HG03060 (cell line): ENCODE measurements around the gene KRTAP4-9.
"Not testable (repeated sequence)": the region's sequence is repeated elsewhere in the genome, so short reads cannot be mapped to it uniquely, and the experiment has no call there.

ENCODE experiments used
- ATAC-seq: cut with Tn5 transposase; IDR thresholded peaks from one replicate; pipeline ENCODE4 v1.9.1; 2021; ENCODE audit warnings: low read depth, moderate number of reproducible peaks; ENCODE audit not compliant: unreplicated experiment

The KRTAP4-9 gene

DNA sequence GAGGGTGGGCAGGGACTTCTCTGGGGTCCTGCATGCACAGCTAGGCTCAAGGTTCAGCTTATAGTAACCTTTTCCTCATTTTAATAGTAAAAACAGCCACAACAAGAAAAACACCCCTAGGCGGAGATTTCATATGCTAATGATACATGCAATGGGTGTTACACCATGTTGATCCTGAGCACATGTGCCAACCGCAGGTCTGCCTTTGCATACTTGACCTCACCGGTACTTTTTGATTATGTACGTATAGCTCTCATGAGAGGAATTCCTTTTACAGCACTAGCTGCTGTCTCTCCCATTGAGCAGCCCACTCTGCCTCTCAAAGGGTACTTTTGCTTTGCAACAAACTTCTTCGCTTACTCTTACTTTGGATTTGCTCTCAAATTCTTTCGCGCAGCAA, 9.1 kb upstream of the KRTAP4-9 start:
- no peak for ATAC-seq

DNA sequence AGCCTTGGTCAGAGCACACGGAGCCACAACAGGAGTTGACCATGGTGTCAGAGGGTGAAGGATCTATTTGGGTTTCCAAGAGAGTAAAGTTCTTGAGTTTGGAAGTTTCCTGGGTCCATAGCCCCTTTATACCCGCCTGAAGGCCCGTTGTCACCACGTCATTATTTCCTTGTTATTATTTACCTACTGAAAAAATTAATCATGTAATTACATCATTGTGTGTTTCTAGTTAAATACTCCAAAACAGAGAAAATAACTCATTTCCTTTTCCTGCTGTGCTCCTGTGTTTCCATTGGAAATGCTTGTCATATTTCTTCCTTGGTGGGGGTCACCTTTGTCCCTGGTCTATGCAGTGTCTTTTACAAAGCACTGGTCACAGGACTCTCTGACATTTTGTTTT, 7.1 kb upstream of the KRTAP4-9 start, which contains the start of gene KRTAP4-8:
TSS of gene KRTAP4-8 (minus strand) at position 101 of the 400 bp plus-strand sequence. CDS start at position 43, 58 bp downstream.
- ATAC-seq, result no peak

DNA sequence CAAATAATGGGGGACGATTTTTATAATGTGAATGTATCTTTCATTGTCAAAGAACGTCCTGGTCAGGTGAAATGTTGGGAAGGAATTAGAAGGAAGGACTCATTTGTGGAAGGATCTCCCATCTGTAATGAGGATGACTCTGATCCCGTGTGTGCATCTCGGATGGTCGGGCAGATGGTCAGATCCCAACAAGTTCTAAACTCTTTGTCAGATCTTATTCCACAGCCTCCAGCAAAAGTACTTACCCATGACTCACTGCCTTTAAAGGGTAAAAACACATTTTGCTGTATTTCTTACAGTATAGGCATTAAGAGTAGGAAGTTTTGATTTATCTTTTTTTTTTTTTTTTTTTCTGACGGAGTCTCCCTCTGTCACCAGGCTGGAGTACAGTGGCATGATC, 6.7 kb upstream of the KRTAP4-9 start:
- ATAC-seq, result no peak

DNA sequence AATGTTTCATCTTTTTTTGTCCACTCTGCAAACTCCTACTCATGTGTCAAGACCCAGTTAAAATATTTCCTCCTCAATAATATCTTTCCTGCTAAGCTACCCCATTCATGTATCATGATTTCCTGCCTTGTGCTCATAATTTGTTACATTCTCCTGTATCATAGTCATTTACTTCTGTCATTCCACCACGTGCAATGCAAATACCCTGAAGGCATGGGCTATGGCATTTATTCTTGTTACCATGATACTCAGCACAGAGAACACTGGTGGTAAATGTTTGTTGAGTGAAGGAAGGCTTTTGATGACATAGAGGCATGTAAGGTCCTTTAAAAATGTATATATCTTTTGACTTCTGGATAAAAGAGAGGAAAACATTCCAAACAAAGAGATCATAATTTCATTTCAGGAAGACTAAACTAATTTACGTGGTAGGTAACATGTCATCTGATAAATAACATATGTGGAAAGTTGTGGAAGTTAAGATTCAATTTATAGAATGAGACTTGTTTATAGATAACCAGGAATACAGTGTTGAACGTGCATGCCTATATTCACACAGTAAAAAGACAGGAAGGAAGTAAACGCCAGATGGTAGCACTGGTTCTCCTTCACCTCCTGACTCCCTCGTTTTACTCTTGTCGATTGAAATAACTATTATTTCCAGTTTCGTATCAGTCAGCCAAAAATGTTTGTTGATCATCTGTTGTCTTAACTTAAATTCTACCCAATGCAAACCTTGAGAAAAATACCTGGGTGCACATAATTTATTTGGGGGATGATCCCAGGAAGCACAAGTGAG, 5.3 kb upstream of the KRTAP4-9 start:
- ATAC-seq, result not testable (repeated sequence)

DNA sequence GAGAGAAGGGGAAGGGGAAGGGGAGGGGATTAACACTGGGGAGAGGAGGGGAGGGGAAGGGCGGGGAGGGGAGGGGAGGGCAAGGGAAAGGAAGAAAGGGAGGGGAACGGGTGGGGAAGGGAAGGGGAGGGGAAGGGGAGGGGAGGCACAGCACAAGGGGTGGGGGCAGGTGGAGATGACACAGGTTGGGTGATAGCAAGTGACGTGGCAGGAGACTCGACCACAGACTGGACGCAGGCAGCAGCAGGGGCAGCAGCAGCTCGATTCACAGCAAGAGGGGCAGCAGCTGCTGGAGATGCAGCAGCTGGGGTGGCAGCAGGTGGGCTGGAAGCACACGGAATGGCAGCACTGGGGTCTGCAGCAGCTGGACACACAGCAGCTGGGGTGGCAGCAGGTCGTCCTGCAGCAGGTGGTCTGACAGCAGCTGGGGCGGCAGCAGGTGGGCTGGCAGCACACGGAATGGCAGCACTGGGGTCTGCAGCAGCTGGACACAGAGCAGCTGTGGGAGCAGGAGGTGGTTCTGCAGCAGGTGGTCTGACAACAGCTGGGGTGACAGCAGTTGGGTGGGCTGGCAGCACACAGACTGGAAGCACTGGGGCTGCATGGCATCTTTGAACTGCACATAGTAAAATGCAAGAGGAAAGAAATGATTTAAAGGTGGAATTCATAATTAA, 3.5 kb upstream of the KRTAP4-9 start, which contains the start of gene KRTAP4-16:
TSS of gene KRTAP4-16 (minus strand) at position 624 of the 674 bp plus-strand sequence. CDS start at position 624, 0 bp downstream.
- ATAC-seq, result no peak

DNA sequence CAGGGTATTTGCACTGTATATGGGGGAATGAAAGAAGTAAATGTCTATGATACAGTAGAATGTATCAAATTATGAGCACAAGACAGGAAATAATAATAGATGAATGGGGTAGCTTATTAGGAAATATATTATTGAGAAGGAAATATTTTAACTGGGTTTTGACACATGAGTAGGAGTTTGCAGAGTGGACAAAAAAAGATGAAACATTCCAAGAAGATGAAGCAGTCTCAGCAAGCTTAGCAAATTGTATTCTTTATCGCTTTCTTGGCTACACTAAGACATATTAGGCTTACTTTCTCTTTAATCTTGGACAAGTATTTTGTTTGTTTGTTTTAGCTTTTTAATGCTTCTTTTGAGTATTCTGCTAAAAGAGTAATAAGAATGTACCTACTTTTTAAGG, 1.3 kb upstream of the KRTAP4-9 start:
- ATAC-seq, result no peak

DNA sequence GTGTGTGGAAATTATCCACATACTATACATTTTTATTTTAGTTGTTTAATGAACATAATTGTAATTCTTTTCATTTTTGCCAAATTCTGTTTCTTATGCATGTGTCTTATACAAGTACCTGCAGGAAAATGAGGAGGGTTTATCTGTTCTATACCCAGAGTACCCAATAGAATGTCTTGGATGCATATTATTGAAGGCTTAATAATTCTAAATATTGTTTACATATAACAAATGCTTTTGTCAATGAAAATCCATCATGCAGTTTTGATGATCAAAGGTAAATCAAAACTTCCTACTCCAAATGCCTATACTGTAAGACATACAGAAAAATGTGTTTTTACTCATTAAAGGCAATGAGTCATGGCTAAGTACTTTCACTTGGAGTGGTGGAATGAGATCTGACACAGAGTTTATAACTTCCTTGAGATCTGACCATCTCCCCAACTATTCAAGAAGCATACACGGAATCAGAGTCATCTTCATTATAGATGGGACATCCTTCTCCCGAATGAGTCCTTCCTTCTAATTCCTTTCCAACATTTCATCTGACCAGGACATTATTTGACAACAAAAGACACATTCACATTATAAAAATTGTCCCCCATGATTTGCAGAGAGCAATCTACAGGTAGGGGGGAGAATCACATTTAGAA, 677 bp upstream of the KRTAP4-9 start:
- not testable (repeated sequence) for ATAC-seq

DNA sequence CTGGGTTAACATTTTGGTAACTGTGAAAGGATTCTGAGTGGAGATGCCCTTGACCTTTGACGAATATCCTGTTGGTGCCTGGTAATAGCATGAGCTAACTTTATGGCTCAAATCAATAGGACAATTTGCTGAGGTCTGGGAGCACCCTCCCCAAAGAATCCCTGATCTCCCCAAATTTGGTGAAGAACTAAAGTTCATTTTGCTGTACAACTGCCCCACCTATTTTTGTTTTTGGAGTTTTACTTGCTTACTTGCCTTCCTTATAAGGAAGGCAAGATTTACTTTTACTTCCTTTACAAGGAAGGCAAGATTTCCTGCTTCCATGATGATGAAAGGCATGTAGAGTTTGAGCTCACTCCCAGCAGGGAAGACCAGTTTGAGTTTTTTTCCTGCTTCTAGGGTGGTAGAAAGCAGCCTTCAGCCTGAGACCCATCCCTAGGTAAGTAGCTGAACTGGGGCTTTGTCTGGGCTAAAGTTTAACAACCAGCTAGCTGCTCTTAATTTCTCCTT, 2.8 kb downstream of the KRTAP4-9 start:
- ATAC-seq, result no peak

DNA sequence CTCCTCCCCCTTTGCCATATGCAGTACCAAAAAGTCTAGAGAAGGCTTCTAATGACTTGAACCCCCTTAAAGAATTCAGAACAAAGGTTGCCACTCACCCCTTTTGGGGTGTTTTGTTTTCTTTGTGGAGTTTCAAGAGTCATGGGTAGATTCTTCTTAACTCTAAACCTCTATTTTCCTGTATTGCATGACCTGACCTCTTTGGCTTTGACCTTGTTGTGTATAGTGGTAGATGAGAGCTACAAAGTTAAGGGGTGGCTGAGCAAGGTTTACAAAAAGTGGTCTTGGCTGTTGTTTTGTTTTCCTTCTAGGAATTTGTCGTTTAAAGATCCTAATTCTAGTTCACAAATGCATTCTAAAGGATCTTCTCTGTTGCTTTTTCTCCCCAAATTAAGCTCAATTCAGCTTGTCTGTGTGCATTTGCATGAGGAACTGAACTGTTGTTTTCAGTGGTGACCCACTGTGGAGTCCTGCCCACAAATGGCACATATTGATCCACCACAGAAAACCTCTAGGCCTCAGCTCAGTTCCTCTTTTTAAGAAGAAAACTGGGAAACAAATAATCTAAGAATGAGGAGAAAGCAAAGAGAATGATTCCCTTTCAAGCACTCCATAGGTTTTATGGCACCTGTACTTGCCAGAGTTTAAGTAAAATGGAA, 3.7 kb downstream of the KRTAP4-9 start:
- not testable (repeated sequence) for ATAC-seq

DNA sequence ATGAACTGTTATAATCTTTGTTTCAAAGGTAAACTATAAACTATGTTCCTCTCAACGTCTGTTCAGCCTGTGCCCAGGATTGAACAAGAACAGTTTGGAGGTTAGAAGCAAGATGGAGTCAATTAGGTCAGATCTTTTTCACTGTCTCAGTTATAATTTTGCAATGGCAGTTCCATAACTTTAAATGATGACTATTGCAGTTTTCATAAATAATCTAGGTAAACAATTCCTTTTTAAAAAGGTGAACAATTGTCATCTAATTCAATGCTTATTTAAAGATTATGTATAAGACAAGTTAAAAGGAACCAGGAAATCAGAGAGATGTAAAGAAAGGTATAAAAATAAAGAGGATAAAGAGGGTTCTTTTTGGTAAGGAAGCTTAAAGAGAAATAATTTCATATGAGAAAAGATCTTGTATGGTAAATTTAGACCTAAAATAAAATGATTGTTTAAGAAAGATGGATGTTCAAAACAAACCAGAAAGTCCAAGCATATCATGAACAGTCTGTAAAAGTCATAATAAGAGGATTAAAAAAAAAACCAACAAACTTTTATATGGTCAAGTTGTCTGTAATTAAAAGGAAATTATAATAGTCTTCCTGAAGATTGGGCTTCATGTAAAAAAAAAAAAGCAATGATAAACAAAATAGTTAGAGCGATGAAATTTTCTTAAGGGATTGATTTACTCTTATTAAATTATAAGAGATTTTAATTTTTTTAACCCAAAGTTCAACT, 6.1 kb downstream of the KRTAP4-9 start:
- no peak for ATAC-seq

DNA sequence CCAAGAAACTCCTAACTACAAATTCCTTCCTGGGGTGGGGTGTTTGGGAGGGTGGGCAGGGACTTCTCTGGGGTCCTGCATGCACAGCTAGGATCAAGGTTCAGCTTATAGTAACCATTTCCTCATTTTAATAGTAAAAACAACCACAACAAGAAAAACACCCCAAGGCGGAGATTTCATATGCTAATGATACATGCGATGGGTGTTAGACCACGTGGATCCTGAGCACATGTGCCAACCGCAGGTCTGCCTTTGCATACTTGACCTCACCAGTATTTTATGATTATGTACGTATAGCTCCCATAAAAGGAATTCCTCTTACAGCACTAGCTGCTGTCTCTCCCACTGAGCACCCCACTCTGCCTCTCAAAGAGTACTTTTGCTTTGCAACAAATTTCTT, 11.1 kb downstream of the KRTAP4-9 start:
- ATAC-seq, result no peak

DNA sequence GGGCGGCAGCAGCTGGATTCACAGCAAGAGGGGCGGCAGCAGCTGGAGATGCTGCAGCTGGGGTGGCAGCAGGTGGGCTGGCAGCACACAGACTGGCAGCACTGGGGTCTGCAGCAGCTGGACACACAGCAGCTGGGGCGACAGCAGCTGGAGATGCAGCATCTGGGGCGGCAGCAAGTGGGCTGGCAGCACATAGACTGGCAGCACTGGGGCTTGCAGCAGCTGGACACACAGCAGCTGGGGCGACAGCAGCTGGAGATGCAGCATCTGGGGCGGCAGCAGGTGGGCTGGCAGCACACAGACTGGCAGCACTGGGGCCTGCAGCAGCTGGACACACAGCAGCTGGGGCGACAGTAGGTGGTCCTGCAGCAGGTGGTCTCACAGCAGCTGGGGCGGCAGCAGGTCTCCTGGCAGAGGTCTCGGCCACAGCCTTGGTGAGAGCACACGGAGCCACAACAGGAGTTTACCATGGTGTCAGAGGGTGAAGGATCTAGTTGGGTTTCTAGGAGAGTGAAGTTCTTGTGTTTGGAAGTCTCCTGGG, 12.7 kb downstream of the KRTAP4-9 start, which contains the start of gene KRTAP4-11:
TSS of gene KRTAP4-11 (minus strand) at position 528 of the 541 bp plus-strand sequence. CDS start at position 470, 58 bp downstream.
- ATAC-seq, result not testable (repeated sequence)

DNA sequence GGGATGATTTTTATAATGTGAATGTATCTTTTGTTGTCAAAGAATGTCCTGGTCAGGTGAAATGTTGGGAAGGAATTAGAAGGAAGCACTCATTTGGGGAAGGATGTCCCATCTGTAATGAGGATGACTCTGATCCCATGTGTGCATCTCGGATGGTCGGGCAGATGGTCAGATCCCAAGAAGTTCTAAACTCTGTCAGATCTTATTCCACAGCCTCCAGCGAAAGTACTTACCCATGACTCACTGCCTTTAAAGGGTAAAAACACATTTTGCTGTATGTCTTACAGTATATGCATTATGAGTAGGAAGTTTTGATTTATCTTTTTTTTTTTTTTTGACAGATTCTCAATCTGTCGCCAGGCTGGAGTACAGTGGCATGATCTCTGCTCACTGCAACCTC, 13.5 kb downstream of the KRTAP4-9 start:
- no peak for ATAC-seq

DNA sequence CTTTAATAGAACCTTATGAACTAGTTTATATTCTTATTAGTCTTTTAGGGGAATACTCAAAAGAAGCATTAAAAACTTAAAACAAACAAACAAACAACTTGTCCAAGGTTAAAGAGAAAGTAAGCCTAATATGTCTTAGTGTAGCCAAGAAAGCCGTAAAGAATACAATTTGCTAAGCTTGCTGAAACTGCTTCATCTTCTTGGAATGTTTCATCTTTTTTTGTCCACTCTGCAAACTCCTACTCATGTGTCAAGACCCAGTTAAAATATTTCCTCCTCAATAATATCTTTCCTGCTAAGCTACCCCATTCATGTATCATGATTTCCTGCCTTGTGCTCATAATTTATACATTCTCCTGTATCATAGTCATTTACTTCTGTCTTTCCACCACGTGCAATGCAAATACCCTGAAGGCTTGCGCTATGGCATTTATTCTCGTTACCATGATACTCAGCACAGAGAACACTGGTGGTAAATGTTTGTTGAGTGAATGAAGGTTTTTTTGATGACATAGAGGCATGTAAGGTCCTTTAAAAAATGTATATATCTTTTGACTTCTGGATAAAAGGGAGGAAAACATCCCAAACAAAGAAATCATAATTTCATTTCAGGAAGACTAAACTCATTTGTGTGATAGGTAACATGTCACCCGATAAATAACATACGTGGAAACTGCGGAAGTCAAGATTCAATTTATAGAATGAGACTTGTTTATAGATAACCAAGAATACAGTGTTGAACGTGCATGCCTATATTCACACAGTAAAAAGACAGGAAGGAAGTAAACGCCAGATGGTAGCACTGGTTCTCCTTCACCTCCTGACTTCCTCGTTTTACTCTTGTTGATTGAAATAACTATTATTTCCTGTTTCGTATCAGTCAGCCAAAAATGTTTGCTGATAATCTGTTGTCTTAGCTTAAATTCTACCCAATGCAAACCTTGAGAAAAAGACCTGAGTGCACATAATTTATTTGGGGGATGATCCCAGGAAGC, 14.8 kb downstream of the KRTAP4-9 start:
- ATAC-seq, result not testable (repeated sequence)

DNA sequence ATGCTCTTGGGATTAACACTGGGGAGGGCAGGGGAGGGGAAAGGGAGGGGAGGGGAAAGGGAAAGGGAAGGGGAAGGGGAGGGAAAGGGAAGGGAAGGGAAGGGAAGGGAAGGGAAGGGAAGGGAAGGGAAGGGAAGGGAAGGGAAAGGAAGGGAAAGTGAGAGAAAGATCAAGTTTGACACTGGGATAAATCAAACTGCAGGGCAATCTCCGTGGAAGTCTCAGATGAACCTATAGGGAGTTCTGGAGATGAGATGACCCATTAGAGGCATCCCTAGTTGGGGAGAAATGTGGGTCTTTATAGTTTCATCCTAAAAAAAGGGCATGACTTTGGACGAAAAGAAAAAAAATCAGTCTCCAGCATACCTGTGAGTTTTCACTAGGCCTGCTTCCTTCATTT, 16.6 kb downstream of the KRTAP4-9 start:
- no peak for ATAC-seq

DNA sequence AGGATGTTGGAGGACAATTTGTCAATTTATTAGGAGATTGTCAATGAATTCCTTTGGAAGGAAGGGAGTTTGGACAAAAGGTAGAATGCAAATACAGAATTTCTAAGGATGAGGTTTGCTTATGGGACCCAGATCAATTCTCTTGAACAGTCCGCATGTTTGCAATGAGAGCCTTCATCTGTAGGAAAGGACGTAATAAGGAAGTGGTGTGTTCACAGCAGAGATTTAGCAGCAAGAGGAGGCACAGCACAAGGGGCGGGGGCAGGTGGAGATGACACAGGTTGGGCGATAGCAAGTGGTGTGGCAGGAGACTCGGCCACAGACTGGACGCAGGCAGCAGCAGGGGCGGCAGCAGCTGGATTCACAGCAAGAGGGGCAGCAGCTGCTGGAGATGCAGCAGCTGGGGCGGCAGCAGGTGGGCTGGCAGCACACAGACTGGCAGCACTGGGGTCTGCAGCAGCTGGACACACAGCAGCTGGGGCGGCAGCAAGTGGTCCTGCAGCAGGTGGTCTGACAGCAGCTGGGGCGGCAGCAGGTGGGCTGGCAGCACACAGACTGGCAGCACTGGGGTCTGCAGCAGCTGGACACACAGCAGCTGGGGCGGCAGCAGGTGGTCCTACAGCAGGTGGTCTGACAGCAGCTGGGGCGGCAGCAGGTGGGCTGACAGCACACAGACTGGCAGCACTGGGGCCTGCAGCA, 18.3 kb downstream of the KRTAP4-9 start:
- not testable (repeated sequence) for ATAC-seq

DNA sequence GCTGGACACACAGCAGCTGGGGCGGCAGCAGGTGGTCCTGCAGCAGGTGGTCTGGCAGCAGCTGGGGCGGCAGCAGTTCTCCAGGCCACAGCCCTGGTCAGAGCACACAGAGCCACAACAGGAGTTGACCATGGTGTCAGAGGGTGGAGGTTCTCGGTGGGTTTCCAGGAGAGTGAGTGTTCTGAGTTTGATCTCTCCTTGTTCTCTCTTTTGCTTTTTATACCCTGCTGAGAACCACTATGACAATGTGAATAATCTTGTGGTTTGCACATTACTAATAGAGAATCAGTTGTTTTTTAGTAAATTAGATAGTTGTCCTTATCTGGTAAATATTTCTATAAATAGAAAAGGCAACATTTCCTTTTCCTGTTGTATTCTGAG, 18.8 kb downstream of the KRTAP4-9 start, which contains the start of gene KRTAP4-12:
TSS of gene KRTAP4-12 (minus strand) at position 192 of the 381 bp plus-strand sequence. CDS start at position 132, 60 bp downstream.
- not testable (repeated sequence) for ATAC-seq
